Mucosa of rectum (tissue), 2 donors: Measurements from ENCODE around the gene SLC9A2.

Source experiments
- H3K27ac ChIP-seq, 2 donors: one replicate each; pipeline ENCODE4 v1.7.0; 2013; ENCODE audit warnings: inconsistent platforms in 2 of 2, low read depth in 2 of 2, low read length in 2 of 2
- H3K27me3 ChIP-seq, 2 donors: one replicate each; pipeline ENCODE4 v1.7.0; 2013; ENCODE audit warnings: low read length in 2 of 2; ENCODE audit not compliant: control insufficient read depth in 2 of 2, insufficient read depth in 2 of 2
- H3K36me3 ChIP-seq, 2 donors: one replicate each; pipeline ENCODE4 v1.7.0; 2013; ENCODE audit warnings: low read length in 2 of 2; ENCODE audit not compliant: control insufficient read depth in 2 of 2, insufficient read depth in 2 of 2
- H3K4me1 ChIP-seq, 2 donors: one replicate each; pipeline ENCODE4 v1.7.0; 2013; ENCODE audit warnings: low read length in 2 of 2, mild to moderate bottlenecking in 1 of 2; ENCODE audit not compliant: control insufficient read depth in 2 of 2, insufficient read depth in 2 of 2
- H3K4me3 ChIP-seq, 2 donors: one replicate each; pipeline ENCODE4 v1.7.0; 2013; ENCODE audit warnings: low read length in 2 of 2
- H3K9ac ChIP-seq, 2 donors: one replicate each; pipeline ENCODE4 v1.7.0; 2013; ENCODE audit warnings: low read length in 2 of 2, low read depth in 1 of 2, mild to moderate bottlenecking in 1 of 2
- H3K9me3 ChIP-seq, 2 donors: one replicate each; pipeline ENCODE4 v1.7.0; 2013; ENCODE audit warnings: low read length in 2 of 2; ENCODE audit not compliant: control insufficient read depth in 2 of 2
- donor health status: healthy.
- donor health status: Normal muscosa, but diverticular disease.

SLC9A2 gene

GRCh38 chr2:102618452-102619413 is 620 bp upstream of the SLC9A2 start:
- H3K9ac ChIP-seq = peak overlapping the region; percentile 60 to 91
- H3K36me3 ChIP-seq = no peaks in the 10 kb centered on the region
- H3K27ac ChIP-seq = peak overlapping the region; percentile 87 to 89
- H3K27me3 ChIP-seq = peaks cover 0 to 9% of the 10 kb centered on the region in 2 donors
- peaks cover 8 to 32% of the 10 kb centered on the region in 2 donors for H3K4me1 ChIP-seq
- H3K9me3 ChIP-seq = no peaks in the 10 kb centered on the region
- H3K4me3 ChIP-seq = peak overlapping the region; percentile 77 to 82

- H3K4me3 ChIP-seq = peak overlapping the region; percentile 75 to 77
These were observed 979 bp downstream of the SLC9A2 start for GRCh38 chr2:102620332-102620731.

GRCh38 chr2:102621630-102622029 is 2.3 kb downstream of the SLC9A2 start:
- Histone ChIP-seq H3K9me3 (no peaks in the 10 kb centered on the region), H3K4me1 (peaks cover 8 to 26% of the 10 kb centered on the region in 2 donors), H3K27me3 (peaks cover 0 to 8% of the 10 kb centered on the region in 2 donors), H3K36me3 (no peaks in the 10 kb centered on the region), H3K9ac (peak overlapping the region; percentile 49 to 60), H3K4me3 (peak overlapping the region; percentile 75 to 77), H3K27ac (peak overlapping the region; percentile 63 to 89)

More at GRCh38 chr2:102620332-102620731, 979 bp downstream of the SLC9A2 start:
- Histone ChIP-seq H3K27me3 (peaks cover 0 to 9% of the 10 kb centered on the region in 2 donors), H3K9me3 (no peaks in the 10 kb centered on the region), H3K4me1 (peaks cover 8 to 32% of the 10 kb centered on the region in 2 donors), H3K27ac (peak overlapping the region; percentile 87 to 89), H3K9ac (peak overlapping the region; percentile 80 to 91), H3K36me3 (no peaks in the 10 kb centered on the region)

GRCh38 chr2:102622646-102623045 is 3.3 kb downstream of the SLC9A2 start:
- Histone ChIP-seq H3K4me3 (peak overlapping the region; percentile 75 to 77), H3K36me3 (no peaks in the 10 kb centered on the region), H3K9me3 (no peaks in the 10 kb centered on the region), H3K27me3 (peaks cover 0 to 6% of the 10 kb centered on the region in 2 donors), H3K4me1 (peaks cover 6 to 26% of the 10 kb centered on the region in 2 donors), H3K9ac (peak overlapping the region in 1 of 2 donors; percentile 60), H3K27ac (peak overlapping the region; percentile 63 to 89)

- Histone ChIP-seq H3K9ac (no peak overlapping the region), H3K36me3 (no peaks in the 10 kb centered on the region), H3K27me3 (no peaks in the 10 kb centered on the region), H3K27ac (no peak overlapping the region), H3K9me3 (no peaks in the 10 kb centered on the region), H3K4me3 (no peak overlapping the region), H3K4me1 (peaks cover 4 to 26% of the 10 kb centered on the region in 2 donors)
These were observed 11.1 kb downstream of the SLC9A2 start for GRCh38 chr2:102630458-102630857.

- H3K36me3 ChIP-seq = no peaks in the 10 kb centered on the region
- H3K27ac ChIP-seq = peak overlapping the region in 1 of 2 donors; percentile 35
- H3K9ac ChIP-seq = no peak overlapping the region
- H3K9me3 ChIP-seq = no peaks in the 10 kb centered on the region
- no peak overlapping the region for H3K4me3 ChIP-seq
- no peaks in the 10 kb centered on the region for H3K27me3 ChIP-seq
- peaks cover 14 to 43% of the 10 kb centered on the region in 2 donors for H3K4me1 ChIP-seq
These were observed 13.2 kb downstream of the SLC9A2 start for GRCh38 chr2:102632380-102633175.

GRCh38 chr2:102634831-102635241 is 15.5 kb downstream of the SLC9A2 start:
- H3K4me3 ChIP-seq = no peak overlapping the region
- H3K9me3 ChIP-seq = no peaks in the 10 kb centered on the region
- no peak overlapping the region for H3K9ac ChIP-seq
- peaks cover 22 to 63% of the 10 kb centered on the region in 2 donors for H3K4me1 ChIP-seq
- H3K36me3 ChIP-seq = no peaks in the 10 kb centered on the region
- H3K27ac ChIP-seq = peak overlapping the region; percentile 91
- no peaks in the 10 kb centered on the region for H3K27me3 ChIP-seq

- Histone ChIP-seq H3K9ac (no peak overlapping the region), H3K36me3 (no peaks in the 10 kb centered on the region), H3K27ac (peak overlapping the region; percentile 91), H3K9me3 (no peaks in the 10 kb centered on the region), H3K4me3 (no peak overlapping the region), H3K27me3 (no peaks in the 10 kb centered on the region), H3K4me1 (peaks cover 24 to 68% of the 10 kb centered on the region in 2 donors)
These were observed 16.0 kb downstream of the SLC9A2 start for GRCh38 chr2:102635317-102635716.

- Histone ChIP-seq H3K36me3 (no peaks in the 10 kb centered on the region), H3K27ac (peak overlapping the region; percentile 91), H3K4me3 (peak overlapping the region; percentile 33 to 55), H3K27me3 (no peaks in the 10 kb centered on the region), H3K9ac (peak overlapping the region; percentile 48 to 56), H3K4me1 (peaks cover 35 to 77% of the 10 kb centered on the region in 2 donors), H3K9me3 (no peaks in the 10 kb centered on the region)
These were observed 17.0 kb downstream of the SLC9A2 start for GRCh38 chr2:102636283-102636907.
